Activated naive CD8-positive, alpha-beta T cell treated with anti-CD3 and anti-CD28 coated beads, Interleukin-2, amount 50 U/mL, for 16 hours (primary cell): Measurements from ENCODE around the gene RFNG.

Experiments
- DNase-seq: peaks from one replicate; pipeline ENCODE4 v3.0.0-alpha.2; 2020; ENCODE audit warnings: low read depth, low spot score

Gene RFNG

GRCh38 chr17:82077617-82078358, 26.2 kb upstream of the RFNG start:
- DNase-seq, result no peak

- no peak for DNase-seq
These were observed 25.4 kb upstream of the RFNG start for GRCh38 chr17:82076785-82077591.

- DNase-seq, result no peak
These were observed 24.6 kb upstream of the RFNG start for GRCh38 chr17:82076018-82076784.

- DNase-seq, result no peak
These were observed 21.8 kb upstream of the RFNG start for GRCh38 chr17:82073446-82073845.

- DNase-seq, result no peak
These were observed 21.2 kb upstream of the RFNG start for GRCh38 chr17:82072827-82073226.

- no peak for DNase-seq
These were observed 19.0 kb upstream of the RFNG start for GRCh38 chr17:82070611-82071010.

GRCh38 chr17:82065638-82066303, 14.2 kb upstream of the RFNG start, which contains the start of gene DUS1L:
DUS1L (minus strand) TSS chr17:82065804; CDS start chr17:82065059, 745 bp downstream.
- peak; percentile 27 for DNase-seq

GRCh38 chr17:82065193-82065637, 13.6 kb upstream of the RFNG start:
- no peak for DNase-seq

GRCh38 chr17:82064433-82065192, 13.0 kb upstream of the RFNG start:
- no peak for DNase-seq

GRCh38 chr17:82063424-82064415, 12.1 kb upstream of the RFNG start:
- DNase-seq, result no peak

GRCh38 chr17:82062984-82063368, 11.4 kb upstream of the RFNG start:
- no peak for DNase-seq

- DNase-seq, result no peak
These were observed 10.7 kb upstream of the RFNG start for GRCh38 chr17:82062076-82062983.

GRCh38 chr17:82061047-82061925, 9.7 kb upstream of the RFNG start:
- DNase-seq, result no peak

- DNase-seq, result no peak
These were observed 9.0 kb upstream of the RFNG start for GRCh38 chr17:82060614-82061013.

- no peak for DNase-seq
These were observed 8.4 kb upstream of the RFNG start for GRCh38 chr17:82060001-82060380.

- DNase-seq, result no peak
These were observed 7.8 kb upstream of the RFNG start for GRCh38 chr17:82059272-82060000.

- DNase-seq, result no peak
These were observed 7.2 kb upstream of the RFNG start for GRCh38 chr17:82058855-82059249.
